K562 (cell line): ENCODE measurements around the gene NUP62. TPM values are rescaled to one million over a fixed set of nuclear protein-coding genes. Genes with fewer than 3 reads are reported as not detected.

ENCODE experiments used
- CEBPG ChIP-seq, 3 experiments: fragments of 200-800 bp in 1 of 3; sonication (Bioruptor generic) in 1 of 3; sonication (generic) in 1 of 3; formaldehyde crosslinking in 1 of 3; IDR thresholded peaks in 2 of 3; conservative IDR thresholded peaks in 1 of 3; 2 replicates each; pipeline versions ENCODE4 v1.6.1 to v1.8.0; 2016 to 2022; ENCODE audit warnings: missing compliant biosample characterization in 2 of 3, missing genetic modification characterization in 2 of 3, mild to moderate bottlenecking in 1 of 3, missing genetic modification reagents in 1 of 3
- HOMEZ ChIP-seq: fragments of 250-450 bp; sonication (Bioruptor Pico); IDR thresholded peaks from 2 replicates; pipeline ENCODE4 v1.4.0; 2020; ENCODE audit warnings: mild to moderate bottlenecking, moderate library complexity
- NFIC ChIP-seq: fragments of 450-650 bp; IDR thresholded peaks from 2 replicates; pipeline ENCODE4 v1.6.1; 2017; ENCODE audit warnings: mild to moderate bottlenecking, inconsistent platforms
- POLR2G ChIP-seq: fragments of 200-400 bp; formaldehyde crosslinking; IDR thresholded peaks from 2 replicates; pipeline ENCODE4 v1.6.1; 2017; ENCODE audit warnings: low read depth, mild to moderate bottlenecking, antibody characterized with exemption, low read length, moderate library complexity
- PRDM10 ChIP-seq: fragments of 450-650 bp; IDR thresholded peaks from 2 replicates; pipeline ENCODE4 v1.6.1; 2018; ENCODE audit not compliant: partially characterized antibody
- PRPF4 ChIP-seq: fragments of 200-400 bp; formaldehyde crosslinking; IDR thresholded peaks from one replicate; pipeline ENCODE4 v1.6.1; 2017; ENCODE audit warnings: low read length, low read depth, mild to moderate bottlenecking; ENCODE audit not compliant: insufficient read depth, poor library complexity, severe bottlenecking
- polyA plus RNA-seq, 8 experiments: library from polyadenylated mRNA; depleted of rRNA in 4 of 8; stranded (reverse) in 5 of 8; unstranded in 3 of 8; fragments of >200 nt; fragmentation: Nextera tagmentation in 2 of 8; fragmentation: Illumina TruSeq in 1 of 8; extraction: Ambion mirVana in 2 of 8; extraction: Trizol in 1 of 8; gene quantifications; 2 replicates each; pipeline versions ENCODE4 v1.2.1 to v1.2.3, GENCODE V29; 2011 to 2014; ENCODE audit warnings: inconsistent platforms in 1 of 8, missing spikeins in 1 of 8
- total RNA-seq, 7 experiments: library from RNA; depleted of rRNA in 6 of 7; stranded (reverse); fragments of >200 nt in 6 of 7; fragmentation: Illumina TruSeq in 2 of 7; extraction: Trizol in 2 of 7; gene quantifications; 2 replicates each; pipeline versions ENCODE4 v1.2.1 to v1.2.3, GENCODE V29; 2011 to 2021; ENCODE audit warnings: low replicate concordance in 1 of 7

The NUP62 gene
- total and polyA plus RNA-seq, 9 of the 15 experiments (the other 6 are each of a cell fraction or from before 2014, with no cell fraction given) = 16.9 to 109 (median 66.0) TPM

GRCh38 chr19:49930483-49931011 is 1.2 kb upstream of the NUP62 start (continued):
- TF ChIP-seq HOMEZ (CRISPR knock-in tag) (no peak), PRPF4 (peak; percentile 54), POLR2G (peak; percentile 93), CEBPG (CRISPR knock-in tag; IDR thresholded peaks at IDR 0.05) (0 out of 2 replicates have a peak, but pooled peaks have one; percentile 2), CEBPG (tag; conservative IDR thresholded peaks at IDR 0.05 in 1 of 2, IDR thresholded peaks at IDR 0.05 in 1 of 2) (no peak), NFIC (0 out of 2 replicates have a peak, but pooled peaks have one; percentile 19), PRDM10 (peak; percentile 26)
